Stimulated activated CD8-positive, alpha-beta memory T cell treated with anti-CD3 and anti-CD28 coated beads, Interleukin-15, amount 100 ng/mL, for 48 hours (primary cell): ENCODE measurements around the gene VDR.
A peak's percentile ranks its signal among the peaks of the same experiment; 100 is the strongest.

Source experiments
- DNase-seq, 2 donors: peaks; one replicate each; pipeline ENCODE4 v3.0.0-alpha.2; 2020; ENCODE audit warnings: low read depth in 2 of 2

Gene VDR

GRCh38 chr12:47904713-47905709 is at the start of gene VDR:
TSS of gene VDR (minus strand) at chr12:47904994. CDS start at chr12:47879113, 25,881 bp downstream.
- peak in 1 of 2 donors; percentile 69 for DNase-seq

DNA sequence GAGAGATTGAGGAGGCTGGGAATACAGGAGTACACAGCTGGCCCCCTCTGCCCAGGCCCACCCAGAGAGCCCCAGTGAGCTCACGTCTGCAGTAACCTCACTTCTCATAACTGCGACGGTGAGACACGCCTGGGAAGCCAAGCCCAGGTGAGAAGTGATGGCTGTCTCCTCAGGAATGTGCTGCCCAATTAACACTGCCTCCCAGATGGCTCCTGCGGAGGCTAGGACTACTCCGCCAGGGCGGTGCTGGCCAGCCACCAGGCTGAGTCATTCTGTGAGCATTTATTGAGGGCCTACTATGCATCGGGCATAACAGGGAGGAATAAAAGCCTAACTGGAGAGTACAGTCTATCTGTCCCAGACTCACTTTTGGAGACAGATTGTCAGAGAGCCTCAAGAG is 49.3 kb upstream of the VDR start:
- DNase-seq: no peak

- DNase-seq: no peak
Observed at GRCh38 chr12:47950856-47951468, 46.2 kb upstream of the VDR start.

- DNase-seq: peak in 1 of 2 donors; percentile 14
Observed at GRCh38 chr12:47949441-47950341, 44.9 kb upstream of the VDR start.

DNA sequence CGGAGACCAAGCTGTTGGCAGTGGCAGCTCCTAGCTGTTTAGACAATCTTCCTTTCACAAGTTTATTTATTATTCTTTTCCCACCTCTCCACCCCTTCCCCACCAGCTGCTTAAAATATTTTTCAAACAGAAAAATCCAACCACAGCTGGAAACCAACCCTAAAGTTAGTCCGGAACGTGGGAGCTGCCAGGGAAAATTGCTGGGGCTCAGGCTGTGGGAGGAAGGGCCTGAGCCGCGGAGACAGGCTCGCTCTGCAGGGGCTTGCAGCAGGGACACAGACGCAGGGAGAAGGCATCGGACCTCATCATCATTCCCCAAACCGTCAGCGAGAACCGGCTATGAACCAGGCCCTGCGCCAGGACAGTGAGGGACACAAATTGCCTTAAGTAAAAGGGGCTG is 42.5 kb upstream of the VDR start:
- DNase-seq: no peak

DNA sequence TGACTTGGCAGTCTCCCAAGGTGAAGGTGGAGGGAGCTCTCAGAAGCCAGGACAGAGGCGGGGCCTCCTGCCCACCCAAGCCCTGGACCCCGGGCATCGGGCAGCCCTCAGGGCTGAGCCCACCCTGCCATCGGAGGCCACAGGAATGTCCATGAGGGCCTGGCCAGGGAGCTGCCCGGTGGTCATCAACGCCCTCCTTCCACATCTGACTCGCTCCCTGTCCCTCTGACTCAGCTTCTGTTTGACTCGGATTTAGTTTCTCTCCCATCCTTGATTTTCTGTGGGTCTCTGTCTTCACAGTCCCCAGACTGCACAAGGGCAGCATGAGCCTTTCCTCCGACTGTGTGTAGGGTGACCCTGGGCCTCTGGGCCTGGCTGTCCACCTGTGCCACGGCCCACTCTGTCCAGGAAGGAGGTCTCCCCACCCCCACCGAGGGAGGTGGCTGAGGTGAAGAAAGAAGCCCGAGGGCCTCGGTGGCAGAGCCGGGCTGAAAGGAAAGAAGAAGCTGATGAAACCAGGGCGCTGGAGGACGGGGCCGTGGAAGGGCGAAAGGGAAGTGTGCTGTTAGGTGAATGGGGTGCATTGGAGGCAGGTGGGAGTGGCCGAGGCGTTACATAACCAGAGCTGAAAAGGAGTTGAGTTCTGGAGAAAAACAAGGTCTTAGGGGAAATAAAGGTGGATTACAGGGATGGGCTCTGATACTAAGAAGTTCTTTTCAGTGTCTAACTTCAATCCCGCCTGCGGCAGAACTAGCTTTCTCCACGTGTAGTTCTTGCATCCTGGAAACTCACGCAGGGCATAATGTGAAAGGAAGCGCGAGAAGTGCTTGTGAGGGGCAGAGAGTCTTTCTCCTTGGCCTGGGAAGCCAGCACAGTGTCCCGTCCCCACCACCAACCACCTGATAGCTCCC is 41.9 kb upstream of the VDR start:
- no peak for DNase-seq

DNA sequence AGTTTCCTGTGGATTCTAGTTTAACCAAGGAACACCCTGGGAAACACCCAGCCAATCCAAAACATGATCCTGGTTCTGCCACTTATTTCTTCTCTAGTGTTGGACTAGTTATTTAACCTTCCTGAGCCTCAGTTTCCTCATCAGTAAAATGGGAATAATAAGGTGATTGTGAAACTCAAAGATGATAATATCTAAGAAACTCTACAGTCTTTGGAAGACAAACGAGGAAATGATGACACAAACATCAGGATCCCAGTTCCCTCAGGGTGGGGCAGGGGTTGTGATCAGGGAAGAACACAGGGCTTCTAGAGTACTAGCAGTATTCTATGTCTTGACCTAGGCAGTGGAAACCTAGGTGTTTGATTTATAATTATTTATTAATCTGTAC is 40.5 kb upstream of the VDR start:
- DNase-seq: no peak

DNA sequence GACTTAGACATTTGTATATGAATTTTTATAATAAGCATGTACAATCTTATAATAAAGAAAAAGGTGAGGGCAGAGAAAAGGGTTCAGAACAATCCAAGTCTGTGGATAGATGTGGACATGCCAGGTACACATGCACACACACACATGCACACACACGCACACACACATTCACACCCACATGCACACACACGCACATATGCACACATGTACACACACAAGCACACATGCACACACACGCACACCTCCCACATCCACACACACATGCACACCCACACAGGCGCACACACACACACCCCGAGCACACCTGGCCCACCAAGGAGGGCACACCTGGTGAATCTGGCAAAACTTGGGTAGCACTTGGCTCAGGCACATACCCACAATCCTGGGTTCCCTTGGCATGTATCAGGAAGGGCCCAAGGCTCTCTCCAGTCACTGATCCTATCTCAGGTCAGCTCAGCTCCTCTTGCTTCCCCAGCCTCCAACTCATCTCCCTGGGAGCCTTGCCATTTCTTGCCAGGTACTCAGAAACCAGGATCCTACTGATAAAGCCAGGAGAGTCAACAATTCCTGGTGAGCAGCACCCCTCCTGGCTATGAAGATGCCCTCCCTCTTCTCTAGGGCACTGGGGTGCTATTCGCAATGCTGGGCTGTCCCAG is 40.0 kb upstream of the VDR start:
- DNase-seq: no peak

DNA sequence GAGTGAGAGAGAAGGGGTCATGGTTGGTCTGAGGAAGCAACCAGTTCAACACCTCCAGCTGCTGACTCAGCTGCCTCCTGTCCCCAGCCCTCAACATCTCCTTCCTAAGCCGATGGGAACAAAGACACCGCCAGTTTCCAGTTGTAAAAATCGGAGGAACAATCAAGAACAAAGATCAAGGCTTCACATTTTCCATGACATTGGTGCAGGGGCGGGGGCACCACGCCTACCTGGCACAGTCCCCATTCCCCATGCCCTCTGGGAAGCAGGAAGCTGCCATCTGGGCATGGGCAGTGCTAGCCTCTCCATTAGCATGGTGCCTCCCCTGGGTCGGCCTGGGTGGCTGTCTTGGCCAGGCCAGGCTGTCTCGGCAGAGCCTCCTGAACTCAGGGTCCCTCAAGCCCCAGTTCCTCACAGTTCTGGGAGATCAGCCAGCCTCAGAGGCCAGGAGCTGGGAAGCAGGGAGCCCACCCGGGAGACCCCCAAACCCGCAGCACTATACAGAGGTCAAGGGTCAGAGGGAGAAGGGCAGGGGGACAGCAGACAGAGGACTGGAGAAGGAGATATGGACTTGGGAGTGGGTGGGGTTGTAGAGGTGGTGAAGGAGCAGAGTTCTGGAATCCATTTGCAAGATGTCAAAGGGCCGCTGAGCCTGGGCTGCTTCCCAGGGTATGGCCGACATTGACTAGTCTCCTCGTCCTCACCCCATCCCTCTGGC is 39.0 kb upstream of the VDR start:
- DNase-seq: no peak

DNA sequence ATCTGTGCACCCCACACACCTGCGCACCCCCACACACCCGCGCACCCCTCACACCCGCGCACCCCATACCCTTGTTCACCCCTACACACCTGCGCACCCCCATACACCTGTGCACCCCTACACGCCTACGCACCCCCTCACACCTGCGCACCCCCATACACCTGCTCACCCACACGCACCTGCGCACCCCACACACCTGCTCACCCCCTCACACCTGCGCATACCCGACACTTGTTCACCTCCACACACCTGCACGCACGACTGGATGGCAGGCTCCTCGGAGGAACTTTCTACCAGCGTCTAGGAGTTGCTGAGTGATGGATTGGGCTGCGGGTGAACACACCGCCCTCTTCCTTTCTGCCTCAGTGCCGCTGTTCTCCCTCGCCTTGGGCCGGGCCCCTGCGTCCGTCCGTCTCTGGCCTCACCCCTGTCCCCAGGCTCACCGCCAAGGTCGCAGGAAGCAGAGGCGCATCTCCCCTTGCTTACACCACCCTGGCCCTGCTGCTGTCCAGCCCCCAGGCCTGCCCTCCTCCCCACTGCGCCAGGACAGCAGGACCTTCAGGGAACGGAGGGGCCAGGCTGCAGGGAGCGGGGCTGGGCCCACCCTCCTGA is 37.9 kb upstream of the VDR start:
- no peak for DNase-seq

GRCh38 chr12:47941871-47942613 is 37.2 kb upstream of the VDR start:
- DNase-seq: peak in 1 of 2 donors; percentile 21

GRCh38 chr12:47941475-47941780 is 36.6 kb upstream of the VDR start:
- DNase-seq: no peak

DNA sequence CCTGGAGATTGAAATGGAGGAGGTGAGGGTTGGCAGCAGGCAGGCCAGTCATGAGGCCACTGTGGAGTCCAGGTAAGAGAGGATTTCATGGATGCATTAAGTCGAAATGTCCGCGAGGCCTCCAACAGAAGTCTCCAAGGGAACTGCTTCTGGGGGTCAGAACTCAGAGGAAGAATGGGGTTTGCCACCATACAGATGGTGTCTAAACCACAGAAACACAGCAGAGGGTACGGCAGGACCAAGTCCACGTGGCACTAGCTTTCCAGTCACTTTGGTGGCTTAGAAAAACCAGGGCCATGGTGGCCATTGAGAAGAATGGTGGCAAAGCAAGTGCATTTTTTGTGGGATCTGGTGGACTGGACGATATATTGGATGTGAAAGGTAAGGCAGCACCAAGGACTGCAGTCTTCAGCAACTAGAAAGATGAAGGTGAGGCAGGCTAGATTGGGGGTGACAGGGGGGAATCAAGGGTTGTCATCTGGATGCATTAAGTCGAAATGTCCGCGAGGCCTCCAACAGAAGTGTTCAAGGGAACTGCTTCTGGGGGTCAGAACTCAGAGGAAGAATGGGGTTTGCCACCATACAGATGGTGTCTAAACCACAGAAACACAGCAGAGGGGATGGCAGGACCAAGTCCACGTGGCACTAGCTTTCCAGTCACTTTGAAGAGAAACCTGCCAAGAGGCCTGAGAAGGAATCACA is 36.1 kb upstream of the VDR start:
- DNase-seq: no peak

GRCh38 chr12:47939009-47939601 is 34.3 kb upstream of the VDR start:
- no peak for DNase-seq

DNA sequence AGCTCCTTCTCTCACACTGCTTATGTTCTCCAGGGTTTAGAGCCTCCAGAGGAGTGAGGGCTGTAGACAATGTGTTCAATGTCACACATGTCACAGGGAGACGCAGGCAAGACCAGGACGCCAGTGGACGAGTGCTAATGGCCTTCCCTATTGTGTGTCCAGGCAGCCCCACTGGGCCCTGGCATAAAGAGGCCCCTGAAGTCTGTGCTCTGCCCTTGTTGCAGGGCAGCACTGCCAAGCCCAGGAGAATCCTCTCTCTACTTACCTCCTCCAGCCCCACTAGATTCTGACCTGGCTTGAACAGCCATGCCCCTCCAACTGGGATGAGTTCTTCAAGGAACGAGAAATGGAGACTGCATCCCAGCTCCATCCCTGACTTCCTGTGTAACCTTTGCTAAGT is 33.8 kb upstream of the VDR start:
- no peak for DNase-seq

DNA sequence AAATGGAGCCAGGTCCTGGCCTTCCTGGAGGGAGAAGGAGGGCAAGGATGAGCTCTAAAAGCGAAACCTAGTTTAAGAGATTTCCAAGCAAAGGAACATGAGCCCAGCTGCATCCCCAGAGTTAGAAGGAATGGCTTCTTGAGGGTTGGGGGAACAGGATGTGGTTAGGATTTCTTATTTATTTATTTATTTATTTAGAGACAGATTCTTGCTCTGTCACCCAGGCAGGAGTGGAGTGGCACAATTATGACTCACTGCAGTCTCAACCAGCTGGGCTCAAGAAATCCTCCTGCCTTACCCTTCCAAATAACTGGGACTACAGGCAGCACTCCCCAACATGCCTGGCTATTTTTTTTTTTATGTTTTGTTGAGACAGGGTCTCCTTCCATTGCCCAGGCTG is 33.3 kb upstream of the VDR start:
- no peak for DNase-seq

DNA sequence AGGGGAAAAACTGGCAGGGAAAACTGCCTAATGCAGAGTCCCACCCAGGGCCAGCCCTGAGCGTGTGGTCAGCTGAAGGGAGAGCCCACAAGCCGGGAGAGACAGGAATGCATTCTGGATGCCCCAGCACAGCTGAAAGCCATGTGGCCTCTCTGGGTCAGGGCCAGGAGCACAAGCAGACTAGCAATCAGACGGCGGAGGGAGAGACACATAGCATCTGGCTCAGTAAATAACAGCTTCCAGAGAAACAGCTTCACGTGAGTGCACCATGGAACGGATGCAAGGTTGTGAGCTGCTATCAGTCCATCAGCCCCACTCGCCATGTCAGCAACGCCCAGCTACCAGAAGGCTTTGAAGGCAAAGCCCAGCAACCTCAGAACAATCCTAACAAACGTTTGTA is 30.4 kb upstream of the VDR start:
- no peak for DNase-seq

DNA sequence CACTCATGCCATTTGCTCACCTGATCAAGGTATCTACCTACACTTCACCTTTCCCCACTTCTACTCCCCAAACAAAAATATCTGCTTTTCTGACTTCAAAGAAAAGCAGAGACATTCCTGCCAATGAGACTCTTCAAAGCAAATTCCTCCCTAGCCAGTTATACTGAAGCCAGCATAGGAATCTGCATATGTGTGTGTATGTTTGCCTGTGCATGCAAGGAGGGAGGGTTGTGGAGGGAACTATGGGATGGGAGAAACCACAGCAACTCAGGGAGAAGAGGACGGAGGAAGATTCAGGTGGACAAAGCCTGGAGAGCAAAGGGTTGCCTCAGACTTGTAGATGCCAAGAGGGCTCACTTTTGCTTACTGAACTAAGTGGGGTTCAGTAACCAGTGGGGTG is 26.4 kb upstream of the VDR start:
- DNase-seq: no peak
